Stimulated activated CD4-positive, alpha-beta T cell treated with anti-CD3 and anti-CD28 coated beads, Interleukin-15, amount 100 ng/mL, for 1 hour (primary cell): ENCODE results near the gene ATP7B.
"Not testable (repeated sequence)": the region's sequence is repeated elsewhere in the genome, so short reads cannot be mapped to it uniquely, and the experiment has no call there.

ENCODE experiments used
- DNase-seq, 2 donors: peaks; one replicate each; pipeline ENCODE4 v3.0.0-alpha.2; 2020; ENCODE audit warnings: low read depth in 1 of 2, low spot score in 1 of 2

The ATP7B gene

GRCh38 chr13:52006523-52007245 lies 4.6 kb downstream of the ATP7B start:
- no peak for DNase-seq

- DNase-seq = no peak
Observed at GRCh38 chr13:52005841-52006522, 5.3 kb downstream of the ATP7B start.

- DNase-seq = no peak
Observed at GRCh38 chr13:52004511-52005170, 6.6 kb downstream of the ATP7B start.

GRCh38 chr13:52003541-52003940 lies 7.7 kb downstream of the ATP7B start:
- no peak for DNase-seq

- no peak for DNase-seq
Observed at GRCh38 chr13:52002361-52002760, 8.9 kb downstream of the ATP7B start.

- DNase-seq = no peak
Observed at GRCh38 chr13:52001120-52001731, 10.0 kb downstream of the ATP7B start.

- no peak for DNase-seq
Observed at GRCh38 chr13:51999921-52000320, 11.3 kb downstream of the ATP7B start.

- DNase-seq = no peak
Observed at GRCh38 chr13:51999510-51999911, 11.7 kb downstream of the ATP7B start.

GRCh38 chr13:51998723-51999509 lies 12.3 kb downstream of the ATP7B start:
- no peak for DNase-seq

- no peak for DNase-seq
Observed at GRCh38 chr13:51997641-51998330, 13.5 kb downstream of the ATP7B start.

GRCh38 chr13:51997186-51997585 lies 14.1 kb downstream of the ATP7B start:
- DNase-seq = no peak

GRCh38 chr13:51996641-51997040 lies 14.6 kb downstream of the ATP7B start:
- no peak for DNase-seq

GRCh38 chr13:51995677-51996551 lies 15.3 kb downstream of the ATP7B start:
- DNase-seq = no peak

GRCh38 chr13:51993713-51994112 lies 17.5 kb downstream of the ATP7B start:
- no peak for DNase-seq

- no peak for DNase-seq
Observed at GRCh38 chr13:51988988-51989618, 22.1 kb downstream of the ATP7B start.

- not testable (repeated sequence) for DNase-seq
Observed at GRCh38 chr13:51984904-51985303, 26.3 kb downstream of the ATP7B start.

- not testable (repeated sequence) for DNase-seq
Observed at GRCh38 chr13:51983292-51983691, 28.0 kb downstream of the ATP7B start.

GRCh38 chr13:51981355-51981754 lies 29.9 kb downstream of the ATP7B start:
- no peak for DNase-seq

- no peak for DNase-seq
Observed at GRCh38 chr13:51980908-51981307, 30.3 kb downstream of the ATP7B start.
